Tibial artery (tissue), 4 donors: Measurements from ENCODE around the gene UIMC1.

Experiments used
- DNase-seq, 2 donors: peaks; one replicate each; pipeline ENCODE4 v3.0.0-alpha.2; 2019
- H3K27ac ChIP-seq, 2 donors: fragments of 200-600 bp; sonication (generic) in 1 of 2; 1 replicate in 1 of 2; 2 replicates in 1 of 2; pipeline ENCODE4 v1.5.1; 2018 to 2019; ENCODE audit warnings: mild to moderate bottlenecking in 1 of 2
- H3K27me3 ChIP-seq, 2 donors: fragments of 200-600 bp; sonication (generic) in 1 of 2; one replicate each; pipeline versions ENCODE4 v1.5.1 to v1.6.0; 2016 to 2019
- H3K36me3 ChIP-seq, 3 donors: fragments of 200-600 bp; sonication (generic) in 2 of 3; one replicate each; pipeline ENCODE4 v1.5.1; 2016 to 2019; ENCODE audit warnings: mild to moderate bottlenecking in 2 of 3
- H3K4me1 ChIP-seq, 4 donors: fragments of 200-600 bp; sonication (generic) in 2 of 4; 1 replicate in 3 of 4; 2 replicates in 1 of 4; pipeline ENCODE4 v1.5.1; 2016 to 2019
- H3K4me3 ChIP-seq, 2 donors: fragments of 200-600 bp; sonication (generic) in 1 of 2; 1 replicate in 1 of 2; 2 replicates in 1 of 2; pipeline ENCODE4 v1.5.1; 2018 to 2019; ENCODE audit warnings: mild to moderate bottlenecking in 2 of 2
- H3K9me3 ChIP-seq, 3 donors: fragments of 200-600 bp; sonication (generic) in 1 of 3; one replicate each; pipeline ENCODE4 v1.5.1; 2016 to 2019
- intact Hi-C: fragments of 100-400 bp; cut with DNase I; formaldehyde crosslinking; loops from one replicate; pipeline ENCODE4 v1.15.0; 2023; ENCODE audit warnings: low total_unique reads
- TF ChIP-seq, protein P1 (sequence below), 2 experiments: fragments of 200-600 bp in 1 of 2; fragments of 450-650 bp in 1 of 2; IDR thresholded peaks; one replicate each; pipeline ENCODE4 v1.5.1; 2017 to 2019; ENCODE audit warnings: antibody characterized with exemption in 2 of 2, mild to moderate bottlenecking in 1 of 2, moderate library complexity in 1 of 2

Gene UIMC1

GRCh38 chr5:176868731-176869130 is 137.8 kb downstream of the UIMC1 start:
- H3K9me3 ChIP-seq: no peaks in the 10 kb centered on the region
- TF ChIP-seq, protein P1, sequence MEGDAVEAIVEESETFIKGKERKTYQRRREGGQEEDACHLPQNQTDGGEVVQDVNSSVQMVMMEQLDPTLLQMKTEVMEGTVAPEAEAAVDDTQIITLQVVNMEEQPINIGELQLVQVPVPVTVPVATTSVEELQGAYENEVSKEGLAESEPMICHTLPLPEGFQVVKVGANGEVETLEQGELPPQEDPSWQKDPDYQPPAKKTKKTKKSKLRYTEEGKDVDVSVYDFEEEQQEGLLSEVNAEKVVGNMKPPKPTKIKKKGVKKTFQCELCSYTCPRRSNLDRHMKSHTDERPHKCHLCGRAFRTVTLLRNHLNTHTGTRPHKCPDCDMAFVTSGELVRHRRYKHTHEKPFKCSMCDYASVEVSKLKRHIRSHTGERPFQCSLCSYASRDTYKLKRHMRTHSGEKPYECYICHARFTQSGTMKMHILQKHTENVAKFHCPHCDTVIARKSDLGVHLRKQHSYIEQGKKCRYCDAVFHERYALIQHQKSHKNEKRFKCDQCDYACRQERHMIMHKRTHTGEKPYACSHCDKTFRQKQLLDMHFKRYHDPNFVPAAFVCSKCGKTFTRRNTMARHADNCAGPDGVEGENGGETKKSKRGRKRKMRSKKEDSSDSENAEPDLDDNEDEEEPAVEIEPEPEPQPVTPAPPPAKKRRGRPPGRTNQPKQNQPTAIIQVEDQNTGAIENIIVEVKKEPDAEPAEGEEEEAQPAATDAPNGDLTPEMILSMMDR (IDR thresholded peaks at IDR 0.05): no peak
- no peaks in the 10 kb centered on the region for H3K4me1 ChIP-seq
- no peak overlapping the region for H3K27ac ChIP-seq
- no peaks in the 10 kb centered on the region for H3K36me3 ChIP-seq
- H3K27me3 ChIP-seq: peaks cover 0 to 61% of the 10 kb centered on the region in 2 donors
- H3K4me3 ChIP-seq: no peak overlapping the region
- intact Hi-C loops: no loop called here
- DNase-seq: no peak

DNA sequence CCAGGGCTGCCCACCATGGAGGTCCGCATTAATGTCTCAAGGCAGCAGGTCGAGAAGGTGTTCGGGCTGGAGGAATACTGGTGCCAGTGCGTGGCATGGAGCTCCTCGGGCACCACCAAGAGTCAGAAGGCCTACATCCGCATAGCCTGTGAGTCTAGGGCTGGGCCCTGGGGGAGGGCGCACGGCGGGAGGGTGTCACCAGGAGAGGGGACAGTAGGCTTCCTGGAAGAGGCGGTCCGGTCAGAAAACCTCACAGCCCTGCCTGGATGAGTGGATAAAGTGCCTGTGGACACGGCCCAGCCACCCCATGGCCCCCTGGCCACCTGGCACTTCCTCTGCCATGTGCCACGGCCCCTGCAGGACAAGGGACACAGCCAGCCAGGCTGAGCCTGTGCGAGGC is 138.5 kb downstream of the UIMC1 start:
- peaks cover 0 to 65% of the 10 kb centered on the region in 2 donors for H3K27me3 ChIP-seq

DNA sequence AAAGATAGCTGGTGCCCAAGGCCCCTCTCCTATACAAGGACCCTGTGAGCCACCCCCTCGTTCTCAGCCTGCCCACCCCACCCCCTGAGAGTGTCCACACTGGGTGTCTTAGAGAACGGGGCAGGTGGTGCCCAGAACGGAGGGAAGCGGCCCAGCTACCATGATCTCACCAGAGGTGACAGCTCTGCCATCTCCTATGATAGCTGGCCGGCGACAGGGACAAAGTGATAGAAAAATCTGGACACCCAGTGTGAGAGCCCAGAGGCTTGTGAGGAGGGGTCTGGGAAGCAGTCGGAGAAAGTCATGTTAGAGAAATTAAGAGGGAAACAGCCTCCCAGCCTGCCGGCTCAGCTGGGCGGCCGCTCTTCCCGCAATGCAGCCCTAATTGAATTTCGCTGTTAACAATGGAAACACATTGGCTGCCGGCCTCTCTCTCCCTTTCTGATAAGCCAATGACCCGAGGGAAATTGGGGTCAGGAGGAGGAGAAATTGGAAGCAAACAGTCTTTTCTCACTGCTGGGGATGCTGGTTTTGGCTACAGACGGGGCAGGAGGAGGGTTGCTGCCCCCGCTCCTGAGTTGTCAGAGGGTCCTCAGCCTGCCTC is 139.8 kb downstream of the UIMC1 start:
- Histone ChIP-seq H3K27ac (no peak overlapping the region), H3K27me3 (peaks cover 0 to 78% of the 10 kb centered on the region in 2 donors), H3K4me1 (no peaks in the 10 kb centered on the region), H3K9me3 (no peaks in the 10 kb centered on the region), H3K4me3 (no peak overlapping the region), H3K36me3 (no peaks in the 10 kb centered on the region)
- intact Hi-C loops: no loop called here
- DNase-seq: no peak
- TF ChIP-seq, protein P1 (IDR thresholded peaks at IDR 0.05): no peak

More for the DNA sequence above, 138.5 kb downstream of the UIMC1 start:
- H3K36me3 ChIP-seq: no peaks in the 10 kb centered on the region
- no peak for DNase-seq
- H3K4me3 ChIP-seq: no peak overlapping the region
- no peaks in the 10 kb centered on the region for H3K4me1 ChIP-seq
- H3K27ac ChIP-seq: no peak overlapping the region
- H3K9me3 ChIP-seq: no peaks in the 10 kb centered on the region
- TF ChIP-seq, protein P1 (IDR thresholded peaks at IDR 0.05): no peak
- intact Hi-C loops: no loop called here

GRCh38 chr5:176865964-176866363 is 140.6 kb downstream of the UIMC1 start:
- DNase-seq: no peak
- intact Hi-C loops: no loop called here
- Histone ChIP-seq H3K27ac (no peak overlapping the region), H3K36me3 (no peaks in the 10 kb centered on the region), H3K4me3 (no peak overlapping the region), H3K4me1 (no peaks in the 10 kb centered on the region), H3K9me3 (no peaks in the 10 kb centered on the region), H3K27me3 (peaks cover 0 to 86% of the 10 kb centered on the region in 2 donors)
- TF ChIP-seq, protein P1 (IDR thresholded peaks at IDR 0.05): no peak

DNA sequence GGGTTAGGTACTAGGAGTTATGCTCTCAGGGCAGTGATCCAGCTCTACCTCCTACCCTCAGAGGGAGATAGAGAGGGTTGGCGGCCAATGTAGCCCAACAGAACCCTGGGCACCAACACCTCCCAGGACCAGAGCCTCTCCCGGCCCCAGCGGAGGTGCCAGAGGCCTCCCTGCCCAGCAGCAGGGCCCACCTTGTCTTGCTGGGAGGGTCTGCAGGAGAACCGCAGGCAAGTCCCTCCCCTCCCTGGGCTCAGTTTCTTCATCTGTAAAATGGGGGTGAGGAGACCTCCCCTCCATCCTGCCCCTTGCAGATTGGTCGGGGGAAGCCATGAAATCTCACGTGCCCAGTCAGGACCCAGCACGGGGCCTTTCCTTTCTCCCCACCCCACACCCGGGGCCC is 141.8 kb downstream of the UIMC1 start:
- intact Hi-C loops: no loop called here

More for the DNA sequence above, 141.8 kb downstream of the UIMC1 start:
- H3K4me1 ChIP-seq: no peaks in the 10 kb centered on the region
- no peak overlapping the region for H3K4me3 ChIP-seq
- no peak overlapping the region for H3K27ac ChIP-seq
- no peaks in the 10 kb centered on the region for H3K36me3 ChIP-seq
- no peak for DNase-seq
- no peaks in the 10 kb centered on the region for H3K9me3 ChIP-seq
- TF ChIP-seq, protein P1 (IDR thresholded peaks at IDR 0.05): no peak
- peaks cover 0 to 94% of the 10 kb centered on the region in 2 donors for H3K27me3 ChIP-seq
